H1 (cell line): Measurements from ENCODE around the gene IFNL4. TPM values are rescaled to one million over a fixed set of nuclear protein-coding genes. Genes with fewer than 3 reads are reported as not detected.

Source experiments
- BRCA1 ChIP-seq: IDR thresholded peaks from 2 replicates; pipeline ENCODE4 v1.6.1; 2012; ENCODE audit warnings: low read depth, low read length, improper control_type of control experiment
- CHD2 ChIP-seq: IDR thresholded peaks from 2 replicates; pipeline ENCODE4 v1.6.1; 2012; ENCODE audit warnings: low read length, improper control_type of control experiment
- EGR1 ChIP-seq: IDR thresholded peaks from 2 replicates; pipeline ENCODE4 v1.6.1; 2011; ENCODE audit warnings: low read depth, low read length, borderline replicate concordance
- EP300 ChIP-seq, 2 experiments: IDR thresholded peaks; 1 replicate in 1 of 2; 2 replicates in 1 of 2; pipeline ENCODE4 v1.6.1; 2011 to 2012; ENCODE audit warnings: low read depth in 2 of 2, low read length in 2 of 2, mild to moderate bottlenecking in 2 of 2, borderline replicate concordance in 1 of 2, inconsistent platforms in 1 of 2, moderate library complexity in 1 of 2
- HDAC6 ChIP-seq: IDR thresholded peaks from one replicate; pipeline ENCODE4 v1.7.1; 2012; ENCODE audit warnings: low read depth, mild to moderate bottlenecking, inconsistent platforms, low read length, moderate library complexity
- JUND ChIP-seq: IDR thresholded peaks from 2 replicates; pipeline ENCODE4 v1.6.1; 2011; ENCODE audit warnings: mild to moderate bottlenecking, improper control_type of control experiment, low read length
- KDM1A ChIP-seq: fragments of 200-600, 300-600 bp; sonication (generic); IDR thresholded peaks from 2 replicates; pipeline ENCODE4 v1.7.1; 2016; ENCODE audit warnings: mild to moderate bottlenecking, low read length, borderline replicate concordance
- KDM4A ChIP-seq: IDR thresholded peaks from one replicate; pipeline ENCODE4 v1.7.1; 2012; ENCODE audit warnings: low read depth, mild to moderate bottlenecking, moderate library complexity, low read length, inconsistent platforms; ENCODE audit not compliant: severe bottlenecking
- MAFK ChIP-seq: IDR thresholded peaks from 2 replicates; pipeline ENCODE4 v1.6.1; 2012; ENCODE audit warnings: low read depth, mild to moderate bottlenecking, improper control_type of control experiment, low read length
- POLR2AphosphoS5 ChIP-seq: IDR thresholded peaks from 2 replicates; pipeline ENCODE4 v1.6.1; 2011; ENCODE audit warnings: low read depth, low read length
- RAD21 ChIP-seq, 2 experiments: IDR thresholded peaks in 1 of 2; conservative IDR thresholded peaks in 1 of 2; 2 replicates each; pipeline ENCODE4 v1.6.1; 2011; ENCODE audit warnings: low read depth in 2 of 2, low read length in 2 of 2, improper control_type of control experiment in 1 of 2, inconsistent platforms in 1 of 2, mild to moderate bottlenecking in 1 of 2, moderate library complexity in 1 of 2
- RBBP5 ChIP-seq: IDR thresholded peaks from 2 replicates; pipeline ENCODE4 v1.7.1; 2012; ENCODE audit warnings: low read depth, mild to moderate bottlenecking, inconsistent platforms, low read length, moderate library complexity, borderline replicate concordance
- RFX5 ChIP-seq: IDR thresholded peaks from 2 replicates; pipeline ENCODE4 v1.6.1; 2011; ENCODE audit warnings: low read depth, low read length, improper control_type of control experiment, borderline replicate concordance
- SAP30 ChIP-seq: fragments of 300-600 bp; sonication (generic); IDR thresholded peaks from 2 replicates; pipeline ENCODE4 v1.7.1; 2012; ENCODE audit warnings: low read length, moderate library complexity, mild to moderate bottlenecking, inconsistent platforms; ENCODE audit not compliant: insufficient read depth, insufficient replicate concordance
- SP2 ChIP-seq: IDR thresholded peaks from 2 replicates; pipeline ENCODE4 v1.6.1; 2012; ENCODE audit warnings: mild to moderate bottlenecking, low read length, inconsistent platforms
- SRF ChIP-seq: IDR thresholded peaks from 2 replicates; pipeline ENCODE4 v1.6.1; 2011; ENCODE audit warnings: mild to moderate bottlenecking, low read depth, low read length, moderate library complexity
- SUZ12 ChIP-seq: fragments of 200-600 bp; sonication (generic); IDR thresholded peaks from 2 replicates; pipeline ENCODE4 v1.6.1; 2012; ENCODE audit warnings: mild to moderate bottlenecking, inconsistent platforms, low read length, moderate library complexity, mixed read lengths
- TAF1 ChIP-seq: IDR thresholded peaks from 2 replicates; pipeline ENCODE4 v1.6.1; 2011; ENCODE audit warnings: mild to moderate bottlenecking, low read depth, low read length
- TEAD4 ChIP-seq: IDR thresholded peaks from 2 replicates; pipeline ENCODE4 v1.6.1; 2012; ENCODE audit warnings: low read depth, low read length, inconsistent platforms, mixed read lengths
- YY1 ChIP-seq: IDR thresholded peaks from 2 replicates; pipeline ENCODE4 v1.6.1; 2011; ENCODE audit warnings: low read depth, mild to moderate bottlenecking, low read length
- polyA plus RNA-seq, 7 experiments: library from polyadenylated mRNA; depleted of rRNA in 3 of 7; stranded (reverse) in 5 of 7; unstranded in 2 of 7; fragments of >200 nt in 5 of 7; fragments of 200-250 nt in 2 of 7; gene quantifications; 1 replicate in 5 of 7; 2 replicates in 1 of 7; 4 replicates in 1 of 7; pipeline versions ENCODE4 v1.2.1 to v1.2.3, GENCODE V29; 2011 to 2013; ENCODE audit warnings: missing spikeins in 2 of 7, mixed read lengths in 2 of 7
- total RNA-seq: library from RNA; stranded (reverse); fragmentation: NEBNext Ultra II Directional; extraction: Animal tissue kit (Norgen Biotek cat#: 25700); gene quantifications from 2 replicates; pipeline ENCODE4 v1.2.1, GENCODE V29; 2021
- TF ChIP-seq, protein P1 (sequence below), 3 experiments: IDR thresholded peaks; 1 replicate in 2 of 3; 2 replicates in 1 of 3; pipeline versions ENCODE4 v1.5.1 to v1.6.1; 2011; ENCODE audit warnings: low read length in 3 of 3, mild to moderate bottlenecking in 3 of 3, inconsistent platforms in 2 of 3, low read depth in 1 of 3, moderate library complexity in 1 of 3; ENCODE audit not compliant: insufficient read depth in 1 of 3; ENCODE audit errors: control extremely low read depth in 1 of 3
- TF ChIP-seq, protein P2 (sequence below): IDR thresholded peaks from 2 replicates; pipeline ENCODE4 v1.6.1; 2012; ENCODE audit warnings: inconsistent platforms

Gene IFNL4
- total and polyA plus RNA-seq, 2 of the 8 experiments (the other 6 are each of a cell fraction or from before 2014, with no cell fraction given): not detected

DNA sequence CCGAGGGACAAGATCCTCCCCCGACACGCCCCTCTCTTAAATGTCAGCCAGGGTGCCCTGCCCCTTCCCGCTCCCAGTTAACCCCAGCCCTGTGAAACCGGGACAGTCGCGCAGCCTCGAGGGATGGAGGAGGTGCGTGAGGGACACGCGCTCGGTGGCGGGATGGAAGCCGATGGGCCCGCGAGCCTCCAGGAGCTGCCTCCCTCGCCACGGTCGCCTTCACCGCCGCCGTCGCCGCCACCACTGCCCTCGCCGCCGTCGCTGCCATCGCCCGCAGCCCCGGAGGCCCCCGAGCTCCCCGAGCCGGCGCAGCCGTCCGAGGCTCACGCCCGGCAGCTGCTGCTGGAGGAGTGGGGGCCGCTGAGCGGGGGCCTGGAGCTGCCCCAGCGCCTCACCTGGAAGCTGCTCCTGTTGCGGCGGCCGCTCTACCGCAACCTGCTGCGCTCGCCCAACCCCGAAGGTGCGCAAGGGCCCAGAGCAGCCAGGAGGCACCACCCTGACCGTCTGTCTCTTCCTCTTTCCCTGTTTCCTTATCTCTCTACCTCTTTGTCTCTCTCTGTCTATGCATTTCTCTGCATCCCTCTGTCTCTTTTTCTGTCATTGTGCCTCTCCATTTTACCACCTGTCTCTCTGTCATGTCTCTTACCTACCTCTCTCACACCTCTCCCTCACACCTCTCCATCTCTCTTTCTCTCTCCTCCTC is 51.6 kb downstream of the IFNL4 start, which contains the start of gene NCCRP1 (continued):
- no peak for TF ChIP-seq EGR1
- no peak for TF ChIP-seq TEAD4
- TF ChIP-seq, protein P1, sequence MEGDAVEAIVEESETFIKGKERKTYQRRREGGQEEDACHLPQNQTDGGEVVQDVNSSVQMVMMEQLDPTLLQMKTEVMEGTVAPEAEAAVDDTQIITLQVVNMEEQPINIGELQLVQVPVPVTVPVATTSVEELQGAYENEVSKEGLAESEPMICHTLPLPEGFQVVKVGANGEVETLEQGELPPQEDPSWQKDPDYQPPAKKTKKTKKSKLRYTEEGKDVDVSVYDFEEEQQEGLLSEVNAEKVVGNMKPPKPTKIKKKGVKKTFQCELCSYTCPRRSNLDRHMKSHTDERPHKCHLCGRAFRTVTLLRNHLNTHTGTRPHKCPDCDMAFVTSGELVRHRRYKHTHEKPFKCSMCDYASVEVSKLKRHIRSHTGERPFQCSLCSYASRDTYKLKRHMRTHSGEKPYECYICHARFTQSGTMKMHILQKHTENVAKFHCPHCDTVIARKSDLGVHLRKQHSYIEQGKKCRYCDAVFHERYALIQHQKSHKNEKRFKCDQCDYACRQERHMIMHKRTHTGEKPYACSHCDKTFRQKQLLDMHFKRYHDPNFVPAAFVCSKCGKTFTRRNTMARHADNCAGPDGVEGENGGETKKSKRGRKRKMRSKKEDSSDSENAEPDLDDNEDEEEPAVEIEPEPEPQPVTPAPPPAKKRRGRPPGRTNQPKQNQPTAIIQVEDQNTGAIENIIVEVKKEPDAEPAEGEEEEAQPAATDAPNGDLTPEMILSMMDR (IDR thresholded peaks at IDR 0.05; ENCODE audit: control extremely low read depth in 1 of 3, insufficient read depth in 1 of 3, low read depth in 1 of 3, low read length in 3 of 3): no peak
- 0 out of 2 replicates have a peak, but pooled peaks have one; percentile 20 for TF ChIP-seq TAF1
- no peak for TF ChIP-seq BRCA1
- no peak; the same call in 1 of the 2 replicates for TF ChIP-seq RBBP5
- TF ChIP-seq HDAC6: no peak
- TF ChIP-seq, protein P2, sequence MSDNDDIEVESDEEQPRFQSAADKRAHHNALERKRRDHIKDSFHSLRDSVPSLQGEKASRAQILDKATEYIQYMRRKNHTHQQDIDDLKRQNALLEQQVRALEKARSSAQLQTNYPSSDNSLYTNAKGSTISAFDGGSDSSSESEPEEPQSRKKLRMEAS: peak; percentile 98
- TF ChIP-seq YY1: no peak
- no peak for TF ChIP-seq KDM1A
- TF ChIP-seq MAFK: no peak
- TF ChIP-seq KDM4A: peak; percentile 71
- no peak for TF ChIP-seq SRF
- TF ChIP-seq RFX5: no peak
- TF ChIP-seq SUZ12: peak; percentile 43; the same call in 1 of the 2 replicates
- TF ChIP-seq JUND: no peak
- TF ChIP-seq EP300 (IDR thresholded peaks at IDR 0.05; ENCODE audit: borderline replicate concordance in 1 of 2, low read depth in 2 of 2, low read length in 2 of 2): no peak
- TF ChIP-seq RAD21 (IDR thresholded peaks at IDR 0.05 in 1 of 2, conservative IDR thresholded peaks at IDR 0.05 in 1 of 2; ENCODE audit: low read depth in 2 of 2, low read length in 2 of 2): no peak
- no peak for TF ChIP-seq POLR2AphosphoS5
- no peak for TF ChIP-seq CHD2
- no peak for TF ChIP-seq SP2
- no peak for TF ChIP-seq SAP30
